ENCODE measurements around the gene CHN2.

GRCh38 chr7:29469976-29470557 is 275.5 kb downstream of the CHN2 start:
- TF ChIP-seq EZH2 (IDR thresholded peaks at IDR 0.05; ENCODE audit: borderline replicate concordance, low read depth, low read length, poor library complexity, severe bottlenecking) (no peak), CTCF (conservative IDR thresholded peaks at IDR 0.05; ENCODE audit: low read depth, low read length) (no peak)

All from A673 (cell line).